Glomerular endothelial cell (primary cell): ENCODE results near the gene MEI1. TPM values are rescaled to one million over a fixed set of nuclear protein-coding genes. Genes with fewer than 3 reads are reported as not detected.
"Not testable (repeated sequence)": the region's sequence is repeated elsewhere in the genome, so short reads cannot be mapped to it uniquely, and the experiment has no call there.

Experiments
- DNase-seq: peaks from one replicate; pipeline ENCODE4 v3.0.0-alpha.2; 2011; ENCODE audit warnings: low read depth, low spot score; ENCODE audit errors: extremely low read depth
- total RNA-seq: library from RNA; depleted of rRNA; stranded (reverse); fragments of >200 nt; gene quantifications from 2 replicates; pipeline ENCODE4 v1.2.3, GENCODE V29; 2015

MEI1 gene
- total RNA-seq, 1 donor from 2014 or later = 0.64 TPM

DNA sequence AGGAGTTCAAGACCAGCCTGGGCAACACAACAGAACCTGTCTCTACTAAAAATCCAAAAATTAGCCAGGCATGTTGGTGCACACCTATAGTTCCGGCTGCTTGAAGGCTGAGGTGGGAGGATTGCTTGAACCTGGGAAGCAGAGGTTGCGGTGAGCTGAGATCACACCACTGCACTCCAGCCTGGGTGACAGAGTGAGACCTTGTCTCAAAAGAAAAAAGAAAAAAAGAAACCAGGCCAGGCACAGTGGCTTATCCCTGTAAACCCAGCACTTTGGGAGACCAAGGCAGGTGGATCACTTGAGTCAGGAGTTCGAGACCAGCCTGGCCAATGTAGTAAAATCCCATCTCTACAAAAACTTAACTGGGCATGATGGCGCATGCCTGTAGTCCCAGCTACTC is 33.9 kb downstream of the MEI1 start:
- not testable (repeated sequence) for DNase-seq

DNA sequence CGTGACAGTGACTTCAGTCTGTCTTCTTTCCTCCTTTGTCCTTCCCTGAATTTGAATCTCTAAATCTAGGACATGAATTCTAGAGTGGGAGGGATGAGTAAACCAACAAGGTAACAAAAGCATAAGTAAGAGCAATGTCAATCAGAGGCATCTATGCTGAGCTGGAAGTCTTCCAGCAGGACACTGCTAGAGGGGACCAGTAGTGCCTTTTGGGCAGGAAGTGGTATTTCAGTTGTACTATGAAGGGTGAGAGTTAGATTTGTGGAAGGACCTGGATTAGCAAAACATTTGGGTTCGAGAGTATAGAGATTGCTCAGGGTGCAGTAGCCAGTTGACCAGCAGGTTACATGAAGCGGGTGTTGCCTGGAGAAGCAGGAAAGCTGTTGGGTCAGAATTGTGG is 40.3 kb downstream of the MEI1 start:
- DNase-seq = no peak

DNA sequence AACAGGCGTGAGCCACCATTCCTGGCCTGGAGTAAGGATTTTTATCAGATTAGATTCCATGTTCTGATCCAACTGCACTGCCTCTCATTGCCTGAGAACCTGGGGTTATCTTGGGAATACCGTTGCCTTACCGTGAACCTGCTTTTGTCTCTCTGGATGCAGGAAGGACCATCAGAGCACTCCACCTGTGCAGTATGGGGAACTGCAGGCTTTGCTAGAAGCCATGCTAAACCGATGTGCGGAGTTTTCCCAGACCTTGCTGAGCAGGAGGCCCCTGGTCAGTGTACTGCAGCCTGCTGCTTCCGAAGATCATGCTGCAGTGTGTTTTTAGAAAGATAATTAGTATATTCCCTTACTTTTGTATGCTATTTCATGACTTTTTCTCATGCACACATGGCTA is 43.6 kb downstream of the MEI1 start:
- no peak for DNase-seq

- no peak for DNase-seq
These were observed 46.7 kb downstream of the MEI1 start for GRCh38 chr22:41745968-41746367.

DNA sequence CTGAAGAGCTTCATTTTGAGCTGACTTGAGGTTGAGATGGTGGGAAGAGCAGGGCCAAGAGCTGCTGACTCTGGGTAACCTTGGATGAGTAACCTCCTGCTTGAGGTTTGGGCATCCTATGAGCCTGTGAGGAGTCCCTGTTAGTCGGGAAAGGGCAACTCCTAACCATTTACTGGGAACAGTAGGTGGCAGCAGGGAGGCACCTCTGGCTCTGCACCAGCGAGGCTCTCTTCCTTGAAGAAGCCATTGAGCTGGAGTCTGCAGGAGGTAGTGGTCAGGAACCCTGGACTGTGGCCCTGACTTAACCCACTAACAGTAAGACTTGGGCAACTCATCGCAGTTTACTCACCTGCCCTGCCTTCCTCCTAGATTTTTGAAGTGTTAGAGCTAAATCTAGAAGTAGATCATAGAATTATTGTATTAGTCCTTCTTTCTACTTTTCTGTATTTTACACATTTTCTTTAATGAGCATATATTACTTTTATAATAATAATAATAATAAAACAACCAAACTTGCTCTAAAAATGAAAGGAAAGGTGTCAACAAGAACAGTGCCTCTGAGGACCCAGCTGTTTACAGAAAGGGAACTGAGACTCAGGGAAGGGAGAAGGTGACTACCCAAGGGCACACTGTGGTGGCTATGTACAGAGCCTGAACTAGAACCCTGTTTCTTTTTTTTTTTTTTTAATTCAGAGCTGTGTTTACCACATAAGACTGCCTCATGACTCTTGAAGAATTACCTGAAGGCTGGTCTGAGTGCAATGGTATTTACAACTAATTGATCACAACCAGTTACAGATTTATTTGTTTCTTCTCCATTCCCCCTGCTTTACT is 47.5 kb downstream of the MEI1 start:
- peak; percentile 34 for DNase-seq

- no peak for DNase-seq
These were observed 53.0 kb downstream of the MEI1 start for GRCh38 chr22:41752011-41752970.

- DNase-seq = no peak
These were observed 54.7 kb downstream of the MEI1 start for GRCh38 chr22:41753984-41754383.

- no peak for DNase-seq
These were observed 58.2 kb downstream of the MEI1 start for GRCh38 chr22:41757502-41757901.

DNA sequence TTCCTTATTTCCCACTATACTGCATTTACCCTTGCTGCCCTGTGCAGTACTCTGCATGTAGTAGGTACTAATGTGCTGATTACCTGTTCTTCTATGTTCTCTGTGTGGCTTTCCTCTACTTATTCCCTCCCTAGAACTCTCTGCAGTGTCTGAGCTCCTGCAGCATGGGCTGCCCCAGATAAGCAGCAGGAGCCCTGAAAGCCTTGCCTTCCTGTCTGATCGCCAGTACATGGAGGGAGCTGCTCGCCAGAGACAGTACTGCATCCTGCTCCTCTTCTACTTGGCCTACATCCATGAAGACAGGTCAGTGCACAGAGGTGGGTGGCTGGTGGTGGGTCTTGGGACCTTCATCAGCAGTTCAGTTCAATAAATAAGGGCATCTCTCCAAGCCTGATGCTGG is 58.9 kb downstream of the MEI1 start:
- DNase-seq = no peak

DNA sequence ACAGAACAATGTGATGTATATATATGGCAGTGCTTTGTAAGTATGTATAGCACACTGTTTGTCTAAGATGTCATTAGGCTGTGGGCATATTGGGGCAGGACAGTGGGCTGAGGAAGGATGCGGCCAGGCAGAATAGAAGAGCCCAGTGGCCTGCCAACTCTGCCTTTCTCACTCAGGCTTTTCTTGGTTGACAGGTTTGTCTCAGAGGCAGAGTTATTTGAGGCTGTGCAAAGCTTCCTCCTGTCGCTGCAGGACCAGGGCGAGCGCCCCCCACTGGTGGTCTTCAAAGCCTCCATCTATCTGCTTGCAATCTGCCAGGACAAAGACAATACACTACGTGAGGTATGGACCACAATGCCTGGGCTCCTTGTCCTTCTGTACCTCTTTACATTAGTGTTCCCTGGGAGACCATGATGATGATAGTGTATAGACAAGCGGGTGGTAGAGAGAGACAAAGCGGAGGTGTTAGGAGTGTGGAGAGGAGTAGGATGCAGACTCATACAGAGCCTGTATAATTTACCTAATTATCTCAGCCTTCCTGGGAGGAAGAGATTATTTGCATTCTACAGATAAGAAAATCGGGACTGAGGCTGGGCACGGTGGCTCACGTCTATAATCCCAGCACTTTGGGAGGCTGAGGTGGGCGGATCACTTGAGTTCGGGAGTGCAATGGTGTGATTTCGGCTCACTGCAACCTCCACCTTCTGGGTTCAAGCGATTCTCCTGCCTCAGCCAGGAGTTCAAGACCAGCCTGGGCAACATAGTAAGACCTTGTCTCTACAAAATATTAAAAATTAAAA is 63.9 kb downstream of the MEI1 start:
- no peak for DNase-seq

DNA sequence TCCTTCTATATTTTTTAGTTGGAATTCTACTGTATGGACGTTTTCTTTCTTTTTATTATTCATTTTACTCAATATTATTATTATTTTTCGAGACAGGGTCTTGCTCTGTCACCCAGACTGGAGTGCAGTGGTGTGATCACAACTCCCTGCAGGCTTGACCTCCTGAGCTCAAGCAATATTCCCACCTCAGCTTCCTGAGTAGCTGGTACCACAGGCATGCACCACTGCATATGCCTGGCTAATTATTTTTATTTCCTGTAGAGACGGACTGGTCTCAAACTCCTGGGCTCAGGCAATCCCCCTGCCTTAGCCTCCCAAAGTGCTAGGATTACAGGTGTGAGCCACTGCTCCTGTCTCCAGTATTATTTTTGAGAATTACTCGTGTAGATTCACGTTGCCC is 67.2 kb downstream of the MEI1 start:
- DNase-seq = no peak

- peak; percentile 27 for DNase-seq
These were observed 69.1 kb downstream of the MEI1 start for GRCh38 chr22:41768430-41768829.

GRCh38 chr22:41770715-41771468 is 71.6 kb downstream of the MEI1 start:
- no peak for DNase-seq

DNA sequence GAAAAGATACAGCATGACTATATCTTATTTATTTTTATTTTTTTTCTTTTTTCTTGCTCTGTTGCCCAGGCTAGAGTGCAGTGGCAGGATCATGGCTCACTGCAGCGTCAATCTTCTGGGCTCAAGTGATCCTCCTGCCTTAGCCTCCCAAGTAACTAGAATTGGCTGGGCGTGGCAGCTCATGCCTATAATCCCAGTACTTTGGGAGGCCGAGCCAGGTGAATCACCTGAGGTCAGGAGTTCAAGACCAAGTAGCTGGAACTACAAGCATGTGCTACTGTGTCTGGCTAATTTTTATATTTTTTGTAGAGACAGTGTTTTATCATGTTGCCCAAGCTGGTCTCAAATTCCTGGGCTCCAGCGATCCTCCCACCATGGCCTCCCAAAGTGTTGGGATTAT is 72.9 kb downstream of the MEI1 start:
- no peak for DNase-seq

- no peak for DNase-seq
These were observed 73.3 kb downstream of the MEI1 start for GRCh38 chr22:41772645-41773044.

DNA sequence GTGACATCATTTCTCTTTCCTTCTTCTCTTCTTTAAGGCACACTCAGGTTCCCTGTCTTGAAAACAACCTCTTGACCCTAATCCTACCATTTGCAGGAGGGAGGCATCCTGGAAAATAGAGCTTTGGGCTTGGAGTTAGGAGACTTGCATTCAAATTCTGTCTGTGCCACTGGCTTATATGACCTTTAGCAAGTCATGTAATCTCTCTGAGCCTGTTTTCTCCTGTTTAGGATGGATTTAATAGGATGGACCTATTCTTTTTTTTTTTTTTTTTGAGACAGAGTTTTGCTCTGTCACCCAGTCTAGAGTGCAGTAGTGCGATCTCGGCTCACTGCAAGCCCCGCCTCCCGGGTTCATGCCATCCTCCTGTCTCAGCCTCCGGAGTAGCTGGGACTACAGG is 76.0 kb downstream of the MEI1 start:
- DNase-seq = no peak

- DNase-seq = no peak
These were observed 76.7 kb downstream of the MEI1 start for GRCh38 chr22:41775976-41776375.

DNA sequence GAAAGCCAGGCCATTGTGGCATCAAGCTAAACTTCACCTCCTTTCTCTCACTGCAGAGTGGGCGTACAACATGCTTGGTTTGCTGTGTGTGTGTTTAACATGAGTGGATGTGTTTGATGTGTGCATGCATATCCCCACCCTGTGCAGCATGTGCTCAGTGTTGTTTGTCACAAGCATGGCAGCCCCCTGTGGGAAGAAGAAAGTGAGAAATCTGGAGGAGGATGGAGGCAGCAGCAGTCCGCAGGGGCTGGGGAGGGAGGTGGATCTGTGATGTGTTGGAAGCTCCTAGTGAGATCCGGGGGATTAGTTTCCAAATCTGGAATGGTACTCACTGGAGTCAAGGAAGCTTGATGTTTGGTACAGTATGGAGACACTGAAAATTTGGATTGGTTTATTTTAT is 77.1 kb downstream of the MEI1 start:
- DNase-seq = no peak

DNA sequence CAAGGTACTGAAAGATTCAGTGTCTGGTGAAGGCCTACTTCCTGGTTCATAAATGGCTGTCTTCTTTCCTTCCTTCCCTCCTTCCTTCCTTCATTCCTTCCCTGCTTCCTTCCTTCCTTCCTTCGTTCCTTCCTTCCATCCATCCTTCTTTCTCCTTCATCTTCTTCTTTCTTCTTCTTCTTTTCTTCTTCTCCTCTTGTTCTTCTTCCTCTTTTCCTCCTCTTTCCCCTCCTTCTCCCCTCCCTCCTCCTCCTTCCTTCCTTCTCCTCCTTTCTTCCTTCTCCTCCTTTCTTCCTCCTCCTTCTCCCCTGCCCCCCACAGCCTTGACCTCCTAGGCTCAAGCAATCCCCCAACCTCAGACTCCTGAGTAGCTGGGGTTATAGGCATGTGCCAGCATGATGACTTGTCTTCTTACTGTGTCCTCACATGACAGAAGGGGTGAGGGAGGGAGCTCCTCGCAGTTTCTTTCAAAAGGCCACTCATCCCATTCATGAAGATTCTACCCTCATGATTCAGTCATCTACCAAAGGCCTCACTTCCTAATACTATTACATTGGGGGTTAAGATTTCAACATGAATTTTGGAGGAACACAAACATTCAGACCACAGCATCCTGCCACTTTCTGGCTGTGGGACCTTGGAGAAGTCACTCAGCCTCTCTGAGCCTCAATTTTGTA is 78.6 kb downstream of the MEI1 start:
- no peak for DNase-seq
